ENCODE data around the gene C19orf33.

DNA sequence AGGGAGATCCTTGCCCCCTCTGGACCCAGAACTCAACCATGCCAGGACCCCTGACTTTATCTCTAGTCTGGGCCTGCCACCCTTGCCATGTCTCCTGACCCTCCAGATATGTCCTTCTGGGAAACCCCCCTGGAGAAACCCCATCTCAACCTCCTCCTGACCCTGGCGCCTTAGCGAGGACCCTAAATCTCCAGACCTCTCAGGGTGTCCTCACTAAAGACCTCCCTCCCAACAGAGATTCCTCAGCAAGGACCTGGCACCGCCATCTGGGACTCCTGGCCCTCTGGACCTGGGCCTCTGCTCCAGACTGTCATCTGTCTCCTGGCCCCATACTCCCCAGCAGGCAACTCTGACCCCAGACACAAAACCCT lies 16.9 kb downstream of the C19orf33 start:
- TF ChIP-seq, protein P1, sequence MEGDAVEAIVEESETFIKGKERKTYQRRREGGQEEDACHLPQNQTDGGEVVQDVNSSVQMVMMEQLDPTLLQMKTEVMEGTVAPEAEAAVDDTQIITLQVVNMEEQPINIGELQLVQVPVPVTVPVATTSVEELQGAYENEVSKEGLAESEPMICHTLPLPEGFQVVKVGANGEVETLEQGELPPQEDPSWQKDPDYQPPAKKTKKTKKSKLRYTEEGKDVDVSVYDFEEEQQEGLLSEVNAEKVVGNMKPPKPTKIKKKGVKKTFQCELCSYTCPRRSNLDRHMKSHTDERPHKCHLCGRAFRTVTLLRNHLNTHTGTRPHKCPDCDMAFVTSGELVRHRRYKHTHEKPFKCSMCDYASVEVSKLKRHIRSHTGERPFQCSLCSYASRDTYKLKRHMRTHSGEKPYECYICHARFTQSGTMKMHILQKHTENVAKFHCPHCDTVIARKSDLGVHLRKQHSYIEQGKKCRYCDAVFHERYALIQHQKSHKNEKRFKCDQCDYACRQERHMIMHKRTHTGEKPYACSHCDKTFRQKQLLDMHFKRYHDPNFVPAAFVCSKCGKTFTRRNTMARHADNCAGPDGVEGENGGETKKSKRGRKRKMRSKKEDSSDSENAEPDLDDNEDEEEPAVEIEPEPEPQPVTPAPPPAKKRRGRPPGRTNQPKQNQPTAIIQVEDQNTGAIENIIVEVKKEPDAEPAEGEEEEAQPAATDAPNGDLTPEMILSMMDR (IDR thresholded peaks at IDR 0.05; ENCODE audit: low read depth, low read length) = no peak
- TF ChIP-seq EZH2phosphoT487 (IDR thresholded peaks at IDR 0.05; ENCODE audit: low read depth) = no peak
